ENCODE data around the gene FGR.

GRCh38 chr1:27600498-27601175 lies 34.3 kb downstream of the FGR start:
- TF ChIP-seq CTCF (IDR thresholded peaks at IDR 0.05): no peak
- no peak for TF ChIP-seq POLR2A (IDR thresholded peaks at IDR 0.05)

All from lower leg skin (tissue), 3 donors.